K562 (cell line): Measurements from ENCODE around the gene CCDC9. TPM values are rescaled to one million over a fixed set of nuclear protein-coding genes. Genes with fewer than 3 reads are reported as not detected.
A peak's percentile ranks its signal among the peaks of the same experiment; 100 is the strongest.

Experiments
- BMI1 ChIP-seq: fragments of 150-350 bp; IDR thresholded peaks from 2 replicates; pipeline ENCODE4 v1.6.1; 2014; ENCODE audit warnings: low read length
- GABPB1 ChIP-seq: sonication (generic); formaldehyde crosslinking; IDR thresholded peaks from 2 replicates; pipeline ENCODE4 v1.8.0; 2022; ENCODE audit warnings: mild to moderate bottlenecking, missing genetic modification reagents
- MEIS2 ChIP-seq: fragments of 450-650 bp; IDR thresholded peaks from 2 replicates; pipeline ENCODE4 v1.6.1; 2014; ENCODE audit warnings: mild to moderate bottlenecking; ENCODE audit not compliant: partially characterized antibody
- NEUROD1 ChIP-seq: fragments of 150-350 bp; IDR thresholded peaks from 2 replicates; pipeline ENCODE4 v1.6.1; 2014; ENCODE audit warnings: borderline replicate concordance, low read length, low read depth; ENCODE audit not compliant: partially characterized antibody
- NR2F6 ChIP-seq: fragments of 450-650 bp; formaldehyde crosslinking; IDR thresholded peaks from 2 replicates; pipeline ENCODE4 v1.4.0; 2020; ENCODE audit warnings: mild to moderate bottlenecking
- PHF8 ChIP-seq: fragments of 200-600 bp; sonication (generic); IDR thresholded peaks from 2 replicates; pipeline ENCODE4 v1.6.1; 2012; ENCODE audit warnings: mixed run types, mild to moderate bottlenecking, inconsistent platforms, low read length, moderate library complexity, borderline replicate concordance
- POLR2H ChIP-seq: IDR thresholded peaks from 2 replicates; pipeline ENCODE4 v1.6.1; 2016; ENCODE audit warnings: missing genetic modification characterization, low read depth, mild to moderate bottlenecking, control low read depth, missing compliant biosample characterization, moderate library complexity
- SETDB1 ChIP-seq: IDR thresholded peaks from one replicate; pipeline ENCODE4 v1.6.1; 2012; ENCODE audit warnings: low read length, control low read depth, inconsistent platforms
- ZNF41 ChIP-seq: fragments of 250-450 bp; sonication (Bioruptor Pico); conservative IDR thresholded peaks from 2 replicates; pipeline ENCODE4 v1.4.0; 2020; ENCODE audit warnings: mild to moderate bottlenecking
- polyA plus RNA-seq, 8 experiments: library from polyadenylated mRNA; depleted of rRNA in 4 of 8; stranded (reverse) in 5 of 8; unstranded in 3 of 8; fragments of >200 nt; fragmentation: Nextera tagmentation in 2 of 8; fragmentation: Illumina TruSeq in 1 of 8; extraction: Ambion mirVana in 2 of 8; extraction: Trizol in 1 of 8; gene quantifications; 2 replicates each; pipeline versions ENCODE4 v1.2.1 to v1.2.3, GENCODE V29; 2011 to 2014; ENCODE audit warnings: inconsistent platforms in 1 of 8, missing spikeins in 1 of 8
- total RNA-seq, 7 experiments: library from RNA; depleted of rRNA in 6 of 7; stranded (reverse); fragments of >200 nt in 6 of 7; fragmentation: Illumina TruSeq in 2 of 7; extraction: Trizol in 2 of 7; gene quantifications; 2 replicates each; pipeline versions ENCODE4 v1.2.1 to v1.2.3, GENCODE V29; 2011 to 2021; ENCODE audit warnings: low replicate concordance in 1 of 7
- TF ChIP-seq, protein P1 (sequence below): sonication (generic); formaldehyde crosslinking; IDR thresholded peaks from 2 replicates; pipeline ENCODE4 v1.8.1; 2022; ENCODE audit warnings: missing genetic modification reagents
- TF ChIP-seq, protein P2 (sequence below): fragments of 450-650 bp; formaldehyde crosslinking; IDR thresholded peaks from 2 replicates; pipeline ENCODE4 v1.4.0; 2020; ENCODE audit warnings: mild to moderate bottlenecking, moderate library complexity
- TF ChIP-seq, protein P3 (sequence below), 2 experiments: fragments of 450-650 bp; conservative IDR thresholded peaks; 2 replicates each; pipeline ENCODE4 v1.6.1; 2017; ENCODE audit warnings: mild to moderate bottlenecking in 2 of 2, moderate library complexity in 2 of 2
- TF ChIP-seq, protein P4 (sequence below): fragments of 450-650 bp; formaldehyde crosslinking; IDR thresholded peaks from 2 replicates; pipeline ENCODE4 v1.4.0; 2020; ENCODE audit warnings: mild to moderate bottlenecking, moderate library complexity
- TF ChIP-seq, protein P5 (sequence below): sonication (generic); formaldehyde crosslinking; IDR thresholded peaks from 2 replicates; pipeline ENCODE4 v1.8.1; 2023; ENCODE audit warnings: mild to moderate bottlenecking, missing genetic modification reagents
- TF ChIP-seq, protein P6 (sequence below): fragments of 250-450 bp; sonication (Bioruptor Pico); IDR thresholded peaks from 2 replicates; pipeline ENCODE4 v1.5.0; 2021
- TF ChIP-seq, protein P7 (sequence below): fragments of 200-800 bp; sonication (Bioruptor generic); IDR thresholded peaks from 2 replicates; pipeline ENCODE4 v1.6.1; 2017; ENCODE audit warnings: missing genetic modification characterization, missing compliant biosample characterization

CCDC9 gene
- total and polyA plus RNA-seq, 9 of the 15 experiments (the other 6 are each of a cell fraction or from before 2014, with no cell fraction given), result 0.23 to 38.6 (median 8.4) TPM

DNA sequence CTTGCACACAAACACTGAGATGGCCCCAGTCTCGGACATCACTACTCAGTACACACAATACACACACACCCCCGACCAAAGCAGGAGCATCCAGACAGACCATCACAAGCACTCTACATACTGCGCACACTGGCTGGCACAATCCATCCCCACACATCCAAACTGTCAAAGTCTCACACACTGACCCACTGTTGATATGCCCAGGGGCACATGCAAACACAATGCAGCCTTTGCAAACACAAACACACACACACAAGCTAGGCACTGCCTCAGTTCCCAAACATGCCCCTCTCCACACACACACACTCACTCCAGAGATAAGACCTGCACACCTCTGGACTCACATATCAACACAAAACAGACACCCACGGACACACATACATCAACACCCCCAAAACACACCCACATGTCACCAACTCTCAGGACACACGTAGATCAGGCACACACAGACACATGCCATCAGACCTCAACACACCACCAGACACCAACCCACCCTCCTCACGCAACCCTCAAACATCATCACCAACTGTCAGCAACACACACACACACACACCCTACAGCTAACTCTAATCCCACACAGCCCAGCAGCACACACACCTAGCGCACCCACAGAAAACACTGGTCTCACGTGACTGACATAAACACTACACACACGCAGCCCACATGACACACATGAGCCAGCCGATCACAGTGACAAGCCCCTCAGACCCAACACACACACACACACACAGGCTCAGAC is 27.2 kb upstream of the CCDC9 start (continued):
- TF ChIP-seq NEUROD1 (no peak), POLR2H (tag) (no peak), GABPB1 (CRISPR knock-in tag) (no peak), NR2F6 (CRISPR knock-in tag) (no peak; the same call in 1 of the 2 replicates), PHF8 (no peak), SETDB1 (no peak), BMI1 (no peak), ZNF41 (CRISPR knock-in tag) (no peak), MEIS2 (peak; percentile 49)
- TF ChIP-seq, protein P1, sequence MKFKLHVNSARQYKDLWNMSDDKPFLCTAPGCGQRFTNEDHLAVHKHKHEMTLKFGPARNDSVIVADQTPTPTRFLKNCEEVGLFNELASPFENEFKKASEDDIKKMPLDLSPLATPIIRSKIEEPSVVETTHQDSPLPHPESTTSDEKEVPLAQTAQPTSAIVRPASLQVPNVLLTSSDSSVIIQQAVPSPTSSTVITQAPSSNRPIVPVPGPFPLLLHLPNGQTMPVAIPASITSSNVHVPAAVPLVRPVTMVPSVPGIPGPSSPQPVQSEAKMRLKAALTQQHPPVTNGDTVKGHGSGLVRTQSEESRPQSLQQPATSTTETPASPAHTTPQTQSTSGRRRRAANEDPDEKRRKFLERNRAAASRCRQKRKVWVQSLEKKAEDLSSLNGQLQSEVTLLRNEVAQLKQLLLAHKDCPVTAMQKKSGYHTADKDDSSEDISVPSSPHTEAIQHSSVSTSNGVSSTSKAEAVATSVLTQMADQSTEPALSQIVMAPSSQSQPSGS (CRISPR knock-in tag), result no peak
- TF ChIP-seq, protein P2, sequence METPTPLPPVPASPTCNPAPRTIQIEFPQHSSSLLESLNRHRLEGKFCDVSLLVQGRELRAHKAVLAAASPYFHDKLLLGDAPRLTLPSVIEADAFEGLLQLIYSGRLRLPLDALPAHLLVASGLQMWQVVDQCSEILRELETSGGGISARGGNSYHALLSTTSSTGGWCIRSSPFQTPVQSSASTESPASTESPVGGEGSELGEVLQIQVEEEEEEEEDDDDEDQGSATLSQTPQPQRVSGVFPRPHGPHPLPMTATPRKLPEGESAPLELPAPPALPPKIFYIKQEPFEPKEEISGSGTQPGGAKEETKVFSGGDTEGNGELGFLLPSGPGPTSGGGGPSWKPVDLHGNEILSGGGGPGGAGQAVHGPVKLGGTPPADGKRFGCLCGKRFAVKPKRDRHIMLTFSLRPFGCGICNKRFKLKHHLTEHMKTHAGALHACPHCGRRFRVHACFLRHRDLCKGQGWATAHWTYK (CRISPR knock-in tag), result no peak
- TF ChIP-seq, protein P3, sequence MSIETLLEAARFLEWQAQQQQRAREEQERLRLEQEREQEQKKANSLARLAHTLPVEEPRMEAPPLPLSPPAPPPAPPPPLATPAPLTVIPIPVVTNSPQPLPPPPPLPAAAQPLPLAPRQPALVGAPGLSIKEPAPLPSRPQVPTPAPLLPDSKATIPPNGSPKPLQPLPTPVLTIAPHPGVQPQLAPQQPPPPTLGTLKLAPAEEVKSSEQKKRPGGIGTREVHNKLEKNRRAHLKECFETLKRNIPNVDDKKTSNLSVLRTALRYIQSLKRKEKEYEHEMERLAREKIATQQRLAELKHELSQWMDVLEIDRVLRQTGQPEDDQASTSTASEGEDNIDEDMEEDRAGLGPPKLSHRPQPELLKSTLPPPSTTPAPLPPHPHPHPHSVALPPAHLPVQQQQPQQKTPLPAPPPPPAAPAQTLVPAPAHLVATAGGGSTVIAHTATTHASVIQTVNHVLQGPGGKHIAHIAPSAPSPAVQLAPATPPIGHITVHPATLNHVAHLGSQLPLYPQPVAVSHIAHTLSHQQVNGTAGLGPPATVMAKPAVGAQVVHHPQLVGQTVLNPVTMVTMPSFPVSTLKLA (conservative IDR thresholded peaks at IDR 0.05), result peak; percentile 85 to 86
- TF ChIP-seq, protein P4, sequence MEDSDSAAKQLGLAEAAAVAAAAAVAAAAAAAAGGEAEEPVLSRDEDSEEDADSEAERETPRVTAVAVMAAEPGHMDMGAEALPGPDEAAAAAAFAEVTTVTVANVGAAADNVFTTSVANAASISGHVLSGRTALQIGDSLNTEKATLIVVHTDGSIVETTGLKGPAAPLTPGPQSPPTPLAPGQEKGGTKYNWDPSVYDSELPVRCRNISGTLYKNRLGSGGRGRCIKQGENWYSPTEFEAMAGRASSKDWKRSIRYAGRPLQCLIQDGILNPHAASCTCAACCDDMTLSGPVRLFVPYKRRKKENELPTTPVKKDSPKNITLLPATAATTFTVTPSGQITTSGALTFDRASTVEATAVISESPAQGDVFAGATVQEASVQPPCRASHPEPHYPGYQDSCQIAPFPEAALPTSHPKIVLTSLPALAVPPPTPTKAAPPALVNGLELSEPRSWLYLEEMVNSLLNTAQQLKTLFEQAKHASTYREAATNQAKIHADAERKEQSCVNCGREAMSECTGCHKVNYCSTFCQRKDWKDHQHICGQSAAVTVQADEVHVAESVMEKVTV (CRISPR knock-in tag), result no peak
- TF ChIP-seq, protein P5, sequence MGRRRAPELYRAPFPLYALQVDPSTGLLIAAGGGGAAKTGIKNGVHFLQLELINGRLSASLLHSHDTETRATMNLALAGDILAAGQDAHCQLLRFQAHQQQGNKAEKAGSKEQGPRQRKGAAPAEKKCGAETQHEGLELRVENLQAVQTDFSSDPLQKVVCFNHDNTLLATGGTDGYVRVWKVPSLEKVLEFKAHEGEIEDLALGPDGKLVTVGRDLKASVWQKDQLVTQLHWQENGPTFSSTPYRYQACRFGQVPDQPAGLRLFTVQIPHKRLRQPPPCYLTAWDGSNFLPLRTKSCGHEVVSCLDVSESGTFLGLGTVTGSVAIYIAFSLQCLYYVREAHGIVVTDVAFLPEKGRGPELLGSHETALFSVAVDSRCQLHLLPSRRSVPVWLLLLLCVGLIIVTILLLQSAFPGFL (CRISPR knock-in tag), result no peak
- TF ChIP-seq, protein P6, sequence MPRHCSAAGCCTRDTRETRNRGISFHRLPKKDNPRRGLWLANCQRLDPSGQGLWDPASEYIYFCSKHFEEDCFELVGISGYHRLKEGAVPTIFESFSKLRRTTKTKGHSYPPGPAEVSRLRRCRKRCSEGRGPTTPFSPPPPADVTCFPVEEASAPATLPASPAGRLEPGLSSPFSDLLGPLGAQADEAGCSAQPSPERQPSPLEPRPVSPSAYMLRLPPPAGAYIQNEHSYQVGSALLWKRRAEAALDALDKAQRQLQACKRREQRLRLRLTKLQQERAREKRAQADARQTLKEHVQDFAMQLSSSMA (CRISPR knock-in tag), result no peak
- TF ChIP-seq, protein P7, sequence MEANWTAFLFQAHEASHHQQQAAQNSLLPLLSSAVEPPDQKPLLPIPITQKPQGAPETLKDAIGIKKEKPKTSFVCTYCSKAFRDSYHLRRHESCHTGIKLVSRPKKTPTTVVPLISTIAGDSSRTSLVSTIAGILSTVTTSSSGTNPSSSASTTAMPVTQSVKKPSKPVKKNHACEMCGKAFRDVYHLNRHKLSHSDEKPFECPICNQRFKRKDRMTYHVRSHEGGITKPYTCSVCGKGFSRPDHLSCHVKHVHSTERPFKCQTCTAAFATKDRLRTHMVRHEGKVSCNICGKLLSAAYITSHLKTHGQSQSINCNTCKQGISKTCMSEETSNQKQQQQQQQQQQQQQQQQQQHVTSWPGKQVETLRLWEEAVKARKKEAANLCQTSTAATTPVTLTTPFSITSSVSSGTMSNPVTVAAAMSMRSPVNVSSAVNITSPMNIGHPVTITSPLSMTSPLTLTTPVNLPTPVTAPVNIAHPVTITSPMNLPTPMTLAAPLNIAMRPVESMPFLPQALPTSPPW (CRISPR knock-in tag), result no peak
